Left colon (tissue), 2 donors: ENCODE data around the gene CLEC5A. TPM values are rescaled to one million over a fixed set of nuclear protein-coding genes. Genes with fewer than 3 reads are reported as not detected.
"Not testable (repeated sequence)": the region's sequence is repeated elsewhere in the genome, so short reads cannot be mapped to it uniquely, and the experiment has no call there.

Source experiments
- ATAC-seq: fragments of 200-7000 bp; cut with Tn5 transposase; one replicate; pipeline ENCODE4 v1.9.1; 2020; ENCODE audit warnings: mild to moderate bottlenecking, moderate library complexity
- DNase-seq, 2 donors: peaks; one replicate each; pipeline ENCODE4 v3.0.0-alpha.2; 2020
- intact Hi-C, 2 donors: fragments of 100-400 bp; cut with DNase I in 1 of 2; cut with micrococcal nuclease in 1 of 2; formaldehyde crosslinking; loops; one replicate each; pipeline versions ENCODE4 v1.11.2 to v1.14.0; 2022; cut with DNase I, micrococcal nuclease
- long read RNA-seq: library from polyadenylated mRNA; unstranded; transcript quantifications from one replicate; pipeline ENCODE4 v2.0.0, GENCODE V29; 2021
- total RNA-seq, 2 donors: library from RNA; stranded (reverse); fragmentation: NEBNext Ultra II Directional; extraction: Animal tissue kit (Norgen Biotek cat#: 25700); gene quantifications; one replicate each; pipeline ENCODE4 v1.2.1, GENCODE V29; 2021
- donor health status: DM: no; HTN: no; CAD: no.
- donor health status: DM: yes; HTN: yes; CAD: no.

CLEC5A gene
- under 1 TPM in 1 of 2 donors, not detected in 1; 0.55 TPM for total RNA-seq
- long read RNA-seq, result 0 reads

DNA sequence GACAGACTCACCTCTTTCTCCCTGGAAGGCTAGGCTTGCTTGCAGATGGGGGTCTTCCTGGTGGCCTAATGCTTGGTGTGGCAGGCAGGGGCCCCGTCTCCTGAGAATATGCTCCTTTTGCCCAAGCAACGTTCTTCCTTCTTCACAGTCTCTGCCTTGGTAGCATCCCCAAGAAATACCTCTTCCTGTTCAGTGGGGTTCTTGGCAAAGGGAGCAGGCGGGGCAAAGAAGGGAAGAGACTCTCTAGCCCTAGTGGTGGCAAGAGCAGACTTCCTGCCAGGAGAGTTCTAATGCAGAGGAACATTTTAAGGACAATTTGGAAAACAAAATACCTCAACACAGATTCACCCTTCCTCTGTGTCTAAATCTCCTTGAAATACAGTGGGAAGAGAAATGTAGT lies at the start of gene CLEC5A:
Gene CLEC5A, minus strand, starts transcription at position 179 of the 400 bp plus-strand sequence. CDS start 682 bp downstream, outside the sequence.
- ATAC-seq, result no peak
- no peak for DNase-seq
- intact Hi-C loops, result no loop called here

- intact Hi-C loops, result no loop called here
- ATAC-seq, result no peak
Measured at GRCh38 chr7:141993354-141993753, 46.6 kb upstream of the CLEC5A start.

DNA sequence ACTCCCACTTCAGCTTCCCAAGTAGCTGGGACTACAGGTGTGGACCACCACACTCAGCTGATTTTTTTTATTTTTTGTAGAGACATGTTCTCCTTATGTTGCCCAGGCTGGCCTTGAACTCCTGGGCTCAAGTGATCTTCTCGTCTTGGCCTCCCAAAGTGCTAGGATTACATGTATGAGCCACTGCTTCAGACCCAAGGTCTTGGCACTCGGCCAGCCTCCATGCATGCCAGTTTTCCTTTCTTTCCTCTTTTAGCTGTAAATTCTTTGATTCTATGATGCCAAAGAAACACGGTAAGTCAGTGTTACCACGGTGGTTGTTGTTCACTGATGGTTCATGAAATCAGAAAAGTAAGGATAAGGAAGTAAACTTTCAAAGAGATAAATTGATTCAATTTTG lies 45.9 kb upstream of the CLEC5A start:
- DNase-seq (no peak), ATAC-seq (no peak)
- intact Hi-C loops, result no loop called here

More at GRCh38 chr7:141993354-141993753, 46.6 kb upstream of the CLEC5A start:
- DNase-seq, result no peak

DNA sequence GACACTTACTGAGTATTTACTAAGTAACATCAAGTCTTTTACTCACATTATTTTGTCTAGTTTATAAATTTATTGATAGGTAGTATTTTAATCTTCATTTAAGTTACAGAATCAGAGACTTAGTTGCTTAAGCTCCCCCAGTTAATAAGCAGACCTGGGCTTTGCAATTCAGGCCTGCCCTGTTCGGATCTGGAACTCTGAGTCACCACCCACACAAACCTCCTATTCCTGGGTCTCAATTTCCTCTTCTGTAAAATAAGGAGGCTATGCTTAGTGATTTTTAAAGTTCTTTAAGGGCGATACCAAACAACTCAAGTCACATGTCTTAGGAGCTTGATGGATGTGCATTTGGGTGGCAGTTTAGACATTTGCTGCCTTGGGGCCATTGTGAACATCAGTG lies 45.4 kb upstream of the CLEC5A start:
- intact Hi-C loops, result no loop called here
- DNase-seq (no peak), ATAC-seq (no peak)

DNA sequence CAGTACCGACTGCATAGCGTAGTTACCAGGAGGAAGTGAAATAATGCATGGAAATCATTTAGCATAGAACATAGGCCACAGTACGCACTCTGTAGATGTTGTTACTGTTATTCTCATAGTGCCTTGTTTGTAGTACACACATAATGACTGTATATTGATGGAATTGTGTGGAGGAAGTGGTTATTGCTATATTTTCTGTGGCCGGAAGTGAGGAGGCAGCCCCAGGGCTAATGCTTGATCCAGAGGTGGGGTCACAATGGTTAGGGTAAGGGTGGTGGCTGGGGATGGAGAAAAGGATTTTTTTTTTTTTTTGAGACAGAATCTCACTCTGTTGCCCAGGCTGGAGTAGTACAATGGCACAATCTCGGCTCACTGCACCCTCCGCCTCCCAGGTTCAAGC lies 44.4 kb upstream of the CLEC5A start:
- no peak for ATAC-seq

GRCh38 chr7:141990011-141990725 lies 43.4 kb upstream of the CLEC5A start:
- DNase-seq, result no peak
- ATAC-seq, result no peak
- intact Hi-C loops, result no loop called here

More for the DNA sequence above, 44.4 kb upstream of the CLEC5A start:
- intact Hi-C loops, result no loop called here
- DNase-seq, result no peak

DNA sequence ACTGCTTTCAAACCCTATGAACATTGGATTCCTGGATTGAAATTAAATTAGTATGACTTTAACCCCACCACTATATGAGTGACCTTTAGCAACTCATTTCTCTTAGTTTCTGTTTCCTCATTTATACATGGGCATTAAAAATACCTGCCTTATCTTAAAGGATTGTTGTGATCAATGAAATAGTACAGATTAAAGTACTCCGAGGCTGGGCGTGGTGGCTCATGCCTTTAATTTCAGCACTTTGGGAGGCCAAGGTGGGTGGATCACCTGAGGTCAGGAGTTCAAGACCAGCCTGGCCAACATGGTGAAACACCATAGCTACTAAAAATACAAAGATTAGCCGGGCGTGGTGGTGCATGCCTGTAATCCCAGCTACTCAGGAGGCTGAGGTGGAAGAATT lies 41.0 kb upstream of the CLEC5A start:
- peak; percentile 28 to 31 for DNase-seq
- ATAC-seq, result peak; percentile 87
- intact Hi-C loops, result not testable (repeated sequence)

- intact Hi-C loops, result no loop called here
- ATAC-seq (no peak), DNase-seq (no peak)
Measured at GRCh38 chr7:141986923-141987322, 40.1 kb upstream of the CLEC5A start.

GRCh38 chr7:141985926-141986325 lies 39.2 kb upstream of the CLEC5A start:
- intact Hi-C loops, ATAC-seq, DNase-seq: not testable (repeated sequence)

- intact Hi-C loops, result no loop called here
- no peak for DNase-seq
- ATAC-seq, result no peak
Measured at GRCh38 chr7:141979568-141979967, 32.8 kb upstream of the CLEC5A start.

GRCh38 chr7:141978351-141978750 lies 31.6 kb upstream of the CLEC5A start:
- intact Hi-C loops, result no loop called here
- DNase-seq (no peak), ATAC-seq (no peak)

DNA sequence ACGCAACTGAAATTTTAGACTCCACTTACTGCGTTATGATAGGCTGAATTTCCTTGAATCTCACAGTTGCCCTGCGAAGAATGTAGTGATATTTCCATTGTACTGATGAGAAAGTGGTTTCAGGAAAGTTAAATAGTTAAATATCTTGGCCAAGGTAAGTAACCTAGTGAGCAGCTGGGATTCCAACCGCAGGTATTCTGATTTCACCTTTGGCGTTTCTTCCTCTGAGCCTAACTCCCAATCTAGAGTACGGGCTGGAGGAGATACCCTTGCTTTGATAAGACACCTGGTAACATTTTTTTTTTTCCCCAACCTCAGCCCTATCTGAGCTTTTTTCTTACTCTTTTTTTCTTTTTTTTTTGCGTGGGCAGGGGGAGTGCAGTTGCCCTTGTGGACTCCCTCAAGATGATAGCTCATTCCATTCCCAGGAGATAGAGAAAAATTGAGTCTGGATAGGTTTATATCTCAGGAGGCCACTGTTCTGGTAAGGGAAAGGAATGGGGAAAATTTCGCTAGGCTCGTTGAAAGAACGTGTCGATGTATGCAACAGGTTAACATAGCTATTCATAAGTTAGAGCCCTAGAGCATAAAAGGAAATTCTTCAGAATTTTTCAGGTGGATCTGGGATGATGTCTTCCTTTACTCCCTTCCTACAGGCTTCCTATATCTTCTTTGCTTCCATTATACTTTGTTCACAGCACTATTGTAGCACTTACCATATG lies 29.9 kb upstream of the CLEC5A start:
- intact Hi-C loops, result no loop called here
- DNase-seq, result no peak
- no peak for ATAC-seq

DNA sequence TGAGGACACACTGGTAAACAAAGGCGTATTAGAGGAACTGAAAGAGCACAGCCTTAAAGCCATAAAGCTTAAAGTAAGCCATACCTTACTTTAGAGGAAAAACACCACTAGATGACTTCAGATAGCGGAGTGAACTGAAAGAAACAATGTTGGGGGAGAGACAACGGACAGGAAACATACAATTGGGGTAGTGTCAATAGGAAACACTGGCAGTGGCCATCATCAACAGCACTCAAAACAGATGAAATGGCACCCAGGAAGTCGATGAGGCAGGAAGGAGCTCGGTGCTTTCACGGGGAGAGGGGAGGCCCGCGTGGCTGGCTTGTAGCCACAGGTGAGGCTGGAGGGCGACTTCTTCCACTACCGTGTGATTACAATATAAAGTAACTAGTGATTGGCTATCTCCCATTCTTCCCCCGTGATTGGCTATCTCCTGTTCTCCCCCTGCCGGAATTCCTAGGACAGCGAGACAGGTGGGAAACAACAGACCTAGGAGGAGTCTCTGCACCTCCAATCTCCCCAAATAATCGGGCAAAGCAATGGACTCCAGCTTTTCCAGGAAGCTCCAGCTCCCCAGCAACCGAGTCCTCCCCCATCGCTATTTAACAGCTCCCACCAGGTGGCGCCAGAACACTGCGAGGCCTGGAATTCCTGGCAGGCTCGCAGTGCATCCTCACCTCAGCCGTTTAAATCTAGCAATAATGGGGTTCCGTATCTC lies 29.2 kb upstream of the CLEC5A start:
- ATAC-seq, result peak; percentile 95
- DNase-seq, result peak; percentile 53 to 86
- intact Hi-C loops, result no loop called here

- ATAC-seq, result peak; percentile 62
- peak in 1 of 2 donors; percentile 66 for DNase-seq
- intact Hi-C loops, result no loop called here
Measured at GRCh38 chr7:141974831-141975230, 28.1 kb upstream of the CLEC5A start.

GRCh38 chr7:141973673-141974072 lies 26.9 kb upstream of the CLEC5A start, which contains the start of gene TAS2R38:
Gene TAS2R38 (minus strand): TSS chr7:141973773. CDS start chr7:141973689, 84 bp downstream.
- intact Hi-C loops, result no loop called here
- no peak for DNase-seq
- ATAC-seq, result no peak

- no peak for ATAC-seq
- DNase-seq, result no peak
- intact Hi-C loops, result no loop called here
Measured at GRCh38 chr7:141960687-141961422, 14.1 kb upstream of the CLEC5A start.

DNA sequence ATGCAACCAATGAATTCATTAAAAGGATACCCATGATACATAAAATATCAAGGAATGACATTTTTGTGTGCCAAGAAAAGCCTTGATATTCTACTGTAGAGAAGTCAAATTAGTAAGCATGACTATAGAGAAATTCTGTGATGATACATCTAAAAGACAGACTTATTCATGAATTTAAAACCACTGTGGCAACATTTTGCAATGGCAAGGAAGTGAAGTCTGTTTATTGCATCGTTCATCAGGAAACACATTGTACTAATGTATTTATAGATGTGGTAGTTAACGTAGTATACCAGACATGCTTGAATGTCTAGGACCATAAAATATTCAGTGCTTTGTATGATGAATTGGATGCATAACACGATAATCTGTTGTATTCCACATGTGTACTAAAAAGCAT lies 9.3 kb upstream of the CLEC5A start:
- ATAC-seq, result no peak
- intact Hi-C loops, result no loop called here
- no peak for DNase-seq

DNA sequence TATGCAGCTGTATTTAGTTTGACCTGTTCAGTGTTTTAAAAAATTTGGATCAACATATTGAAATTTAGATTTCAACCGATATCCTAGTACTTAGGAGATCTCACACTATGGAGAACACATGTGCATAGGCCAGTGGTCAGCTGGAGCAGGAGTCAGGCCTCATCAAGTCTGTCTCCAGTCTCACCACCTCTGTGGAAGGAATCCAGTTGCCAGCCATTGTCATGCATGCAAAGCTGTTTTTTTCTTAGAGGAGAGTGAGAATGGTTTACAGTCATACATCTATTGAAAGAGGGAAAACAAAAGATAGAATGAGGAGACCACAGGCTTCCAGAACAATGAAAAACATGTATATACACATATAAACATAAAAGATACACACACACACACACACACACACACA lies 7.6 kb upstream of the CLEC5A start:
- no peak for ATAC-seq
- intact Hi-C loops, result no loop called here
- no peak for DNase-seq

DNA sequence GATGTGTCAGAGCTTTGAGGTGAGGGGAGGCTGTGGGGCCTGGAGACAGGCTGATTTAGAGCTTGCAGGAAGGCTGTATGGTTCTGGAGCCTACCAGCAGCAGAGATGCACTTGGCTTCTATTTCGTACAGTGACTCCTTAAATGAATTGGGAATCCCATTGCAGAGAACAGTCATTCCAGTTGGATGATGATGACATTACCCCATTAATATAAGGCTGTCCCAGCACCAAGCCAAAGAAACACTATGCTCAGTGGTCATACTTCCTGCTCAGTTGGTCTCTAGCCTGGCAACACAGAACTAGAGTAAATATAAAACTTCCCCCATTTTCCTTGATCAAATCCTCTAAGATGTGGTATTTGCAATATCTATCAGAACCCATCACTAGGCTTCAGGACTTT lies 5.7 kb upstream of the CLEC5A start:
- ATAC-seq, result no peak
- no peak for DNase-seq
- intact Hi-C loops, result no loop called here
